Measurements from ENCODE around the gene LTBP1. TPM values are rescaled to one million over a fixed set of nuclear protein-coding genes. Genes with fewer than 3 reads are reported as not detected.
A peak's percentile ranks its signal among the peaks of the same experiment; 100 is the strongest.

The LTBP1 gene
- total RNA-seq, 2 experiments from 2014 or later: 61.1 to 82.6 TPM

DNA sequence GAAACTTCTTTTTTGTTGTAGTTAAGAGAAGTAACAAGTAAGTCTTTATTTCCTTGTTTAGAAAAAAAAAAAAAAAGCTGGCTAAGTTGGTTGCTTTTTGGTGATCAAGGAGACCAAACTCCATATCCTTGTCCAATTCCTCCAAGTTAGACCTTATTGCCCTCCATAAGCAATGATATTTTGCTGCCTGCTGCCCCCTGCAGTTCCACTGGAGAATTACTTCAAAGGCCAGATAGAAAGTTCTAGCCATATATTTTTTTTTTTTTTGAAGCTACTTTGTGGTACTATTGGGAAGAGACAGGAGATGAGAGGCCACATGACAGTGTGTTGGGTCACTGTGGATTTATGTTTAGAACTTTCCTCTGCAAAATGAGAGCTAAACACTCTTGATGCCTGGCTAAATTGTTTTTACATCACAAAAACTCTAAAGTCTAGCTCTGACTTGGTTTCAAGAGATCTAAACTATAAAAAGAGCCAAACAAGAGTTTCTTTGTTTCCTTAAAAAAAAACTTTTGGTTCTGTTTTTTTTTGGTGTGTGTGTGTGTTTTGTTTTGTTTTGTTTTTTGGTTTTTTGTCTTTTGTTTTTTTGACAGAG lies 449.0 kb downstream of the LTBP1 start:
- intact Hi-C loops (cut with micrococcal nuclease; ENCODE audit: unreplicated experiment): no loop called here
- Histone ChIP-seq H4K20me1 (ENCODE audit: insufficient read depth, low read length) (0 out of 2 replicates have a peak, but pooled peaks cover 3% of the 10 kb centered on the region), H3K36me3 (ENCODE audit: insufficient read depth, low read length) (peaks cover 62% of the 10 kb centered on the region), H3K27ac (ENCODE audit: low read depth, low read length, poor library complexity, severe bottlenecking) (no peak overlapping the region), H3K9me3 (ENCODE audit: low read length) (no peaks in the 10 kb centered on the region), H3K9me2 (ENCODE audit: insufficient read depth, low read length) (no peaks in the 10 kb centered on the region), H3K4me3 (ENCODE audit: low read depth, low read length, poor library complexity, severe bottlenecking) (no peak overlapping the region), H2AFZ (ENCODE audit: low read length) (no peak overlapping the region), H3K4me1 (ENCODE audit: insufficient read depth, low read length, poor library complexity, severe bottlenecking) (no peaks in the 10 kb centered on the region), H3K79me2 (ENCODE audit: insufficient read depth, low read depth, low read length) (no peaks in the 10 kb centered on the region), H3K4me2 (ENCODE audit: low read length) (no peak overlapping the region)
- BruUV-seq (replicated peaks): no TSS peak
- CTCF ChIA-PET (ENCODE audit: unreplicated experiment): interaction anchor here (0.6 kb wide), 1 partner anchor 155 kb away, joined by 3 read pairs; no protein-coding TSS in a partner anchor
- TF ChIP-seq EZH2phosphoT487 (IDR thresholded peaks at IDR 0.05; ENCODE audit: borderline replicate concordance, low read depth, low read length): no peak
- TF ChIP-seq, protein P1, sequence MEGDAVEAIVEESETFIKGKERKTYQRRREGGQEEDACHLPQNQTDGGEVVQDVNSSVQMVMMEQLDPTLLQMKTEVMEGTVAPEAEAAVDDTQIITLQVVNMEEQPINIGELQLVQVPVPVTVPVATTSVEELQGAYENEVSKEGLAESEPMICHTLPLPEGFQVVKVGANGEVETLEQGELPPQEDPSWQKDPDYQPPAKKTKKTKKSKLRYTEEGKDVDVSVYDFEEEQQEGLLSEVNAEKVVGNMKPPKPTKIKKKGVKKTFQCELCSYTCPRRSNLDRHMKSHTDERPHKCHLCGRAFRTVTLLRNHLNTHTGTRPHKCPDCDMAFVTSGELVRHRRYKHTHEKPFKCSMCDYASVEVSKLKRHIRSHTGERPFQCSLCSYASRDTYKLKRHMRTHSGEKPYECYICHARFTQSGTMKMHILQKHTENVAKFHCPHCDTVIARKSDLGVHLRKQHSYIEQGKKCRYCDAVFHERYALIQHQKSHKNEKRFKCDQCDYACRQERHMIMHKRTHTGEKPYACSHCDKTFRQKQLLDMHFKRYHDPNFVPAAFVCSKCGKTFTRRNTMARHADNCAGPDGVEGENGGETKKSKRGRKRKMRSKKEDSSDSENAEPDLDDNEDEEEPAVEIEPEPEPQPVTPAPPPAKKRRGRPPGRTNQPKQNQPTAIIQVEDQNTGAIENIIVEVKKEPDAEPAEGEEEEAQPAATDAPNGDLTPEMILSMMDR (conservative IDR thresholded peaks at IDR 0.05; ENCODE audit: low read length): peak; percentile 93
- POLR2A ChIA-PET: interaction anchor here (0.6 to 1.1 kb wide), 8 partner anchors 11 to 691 kb away, joined by 3 to 5 read pairs (median 3); no protein-coding TSS in a partner anchor
- DNase-seq (ENCODE audit: low spot score): peak; percentile 59

DNA sequence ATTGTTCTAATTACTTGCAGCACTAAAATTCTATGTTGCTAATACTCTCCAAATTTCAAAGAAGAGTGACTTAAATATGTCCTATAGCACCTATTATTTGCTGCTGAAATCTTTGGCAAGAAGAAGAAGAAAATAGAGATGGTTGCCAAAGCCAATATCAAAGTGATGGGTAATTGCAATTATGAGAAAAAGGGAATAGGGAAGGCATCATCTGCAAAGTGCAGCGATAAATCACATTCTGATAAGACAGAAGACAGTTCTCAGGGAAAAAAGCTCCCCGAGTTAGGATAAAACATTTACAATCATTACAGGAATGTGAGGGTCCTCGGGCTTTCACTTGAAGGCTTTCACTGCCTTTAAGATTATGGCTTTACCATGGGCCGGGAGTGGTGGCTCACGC lies 457.6 kb downstream of the LTBP1 start:
- TF ChIP-seq EZH2phosphoT487 (IDR thresholded peaks at IDR 0.05; ENCODE audit: borderline replicate concordance, low read depth, low read length): no peak
- TF ChIP-seq, protein P1 (conservative IDR thresholded peaks at IDR 0.05; ENCODE audit: low read length): no peak
- BruUV-seq (replicated peaks): no TSS peak
- Histone ChIP-seq H2AFZ (ENCODE audit: low read length) (no peak overlapping the region), H3K4me3 (ENCODE audit: low read depth, low read length, poor library complexity, severe bottlenecking) (no peak overlapping the region), H3K79me2 (ENCODE audit: insufficient read depth, low read depth, low read length) (no peaks in the 10 kb centered on the region), H4K20me1 (ENCODE audit: insufficient read depth, low read length) (no peaks in the 10 kb centered on the region), H3K9me3 (ENCODE audit: low read length) (peaks cover 5% of the 10 kb centered on the region; the same call in 1 of the 2 replicates), H3K9me2 (ENCODE audit: insufficient read depth, low read length) (no peaks in the 10 kb centered on the region), H3K4me2 (ENCODE audit: low read length) (no peak overlapping the region), H3K27ac (ENCODE audit: low read depth, low read length, poor library complexity, severe bottlenecking) (no peak overlapping the region), H3K36me3 (ENCODE audit: insufficient read depth, low read length) (peaks cover 9% of the 10 kb centered on the region; the same call in 1 of the 2 replicates), H3K4me1 (ENCODE audit: insufficient read depth, low read length, poor library complexity, severe bottlenecking) (no peaks in the 10 kb centered on the region)
- no peak for DNase-seq (ENCODE audit: low spot score)
- intact Hi-C loops (cut with micrococcal nuclease; ENCODE audit: unreplicated experiment): no loop called here
- ChIA-PET POLR2A (no interaction called here), CTCF (ENCODE audit: unreplicated experiment) (no interaction called here)

DNA sequence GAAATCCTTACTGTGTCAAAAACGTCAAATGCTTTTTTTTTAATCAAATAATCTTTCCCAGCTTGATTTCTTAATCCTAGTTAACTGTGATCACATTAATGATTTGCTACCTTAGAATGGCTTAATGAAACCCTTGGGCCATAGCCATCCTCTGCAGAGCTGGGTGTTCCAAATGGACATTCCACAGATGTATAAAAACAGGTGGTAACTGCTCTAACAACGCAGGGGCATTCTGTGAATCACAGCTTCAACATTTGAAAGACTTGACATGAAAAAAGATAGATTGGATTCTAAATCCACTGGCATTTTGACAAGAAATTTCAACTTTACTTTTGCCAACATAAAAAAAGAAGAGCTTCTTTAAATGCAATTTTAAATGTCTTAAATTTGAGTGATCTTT lies 459.9 kb downstream of the LTBP1 start:
- H4K20me1 ChIP-seq (ENCODE audit: insufficient read depth, low read length): no peaks in the 10 kb centered on the region
- ChIA-PET CTCF (ENCODE audit: unreplicated experiment) (no interaction called here), POLR2A (no interaction called here)
- no peaks in the 10 kb centered on the region for H3K79me2 ChIP-seq (ENCODE audit: insufficient read depth, low read depth, low read length)
- intact Hi-C loops (cut with micrococcal nuclease; ENCODE audit: unreplicated experiment): no loop called here
- no peak overlapping the region for H2AFZ ChIP-seq (ENCODE audit: low read length)
- H3K27ac ChIP-seq (ENCODE audit: low read depth, low read length, poor library complexity, severe bottlenecking): no peak overlapping the region
- no peak overlapping the region for H3K4me2 ChIP-seq (ENCODE audit: low read length)
- H3K9me3 ChIP-seq (ENCODE audit: low read length): peaks cover 5% of the 10 kb centered on the region; the same call in 1 of the 2 replicates
- no peak for DNase-seq (ENCODE audit: low spot score)
- H3K9me2 ChIP-seq (ENCODE audit: insufficient read depth, low read length): no peaks in the 10 kb centered on the region
- no peak for TF ChIP-seq EZH2phosphoT487 (IDR thresholded peaks at IDR 0.05; ENCODE audit: borderline replicate concordance, low read depth, low read length)
- TF ChIP-seq, protein P1 (conservative IDR thresholded peaks at IDR 0.05; ENCODE audit: low read length): no peak
- no peaks in the 10 kb centered on the region for H3K4me1 ChIP-seq (ENCODE audit: insufficient read depth, low read length, poor library complexity, severe bottlenecking)
- no TSS peak for BruUV-seq (replicated peaks)
- no peaks in the 10 kb centered on the region for H3K36me3 ChIP-seq (ENCODE audit: insufficient read depth, low read length)
- H3K4me3 ChIP-seq (ENCODE audit: low read depth, low read length, poor library complexity, severe bottlenecking): no peak overlapping the region
